ENCODE data around the gene PLA2G6.
"Not testable (repeated sequence)": the region's sequence is repeated elsewhere in the genome, so short reads cannot be mapped to it uniquely, and the experiment has no call there.

GRCh38 chr22:38117556-38117955, 64.1 kb downstream of the PLA2G6 start:
- not testable (repeated sequence) for TF ChIP-seq CTCF, POLR2A, POLR2AphosphoS5 (IDR thresholded peaks at IDR 0.05)

Data from breast epithelium (tissue), 3 donors.